HEK293 (cell line): ENCODE measurements around the gene DDX27.
A peak's percentile ranks its signal among the peaks of the same experiment; 100 is the strongest.
"Not testable (repeated sequence)": the region's sequence is repeated elsewhere in the genome, so short reads cannot be mapped to it uniquely, and the experiment has no call there.

Source experiments
- CTCF ChIA-PET: fragments of 350-600 bp; formaldehyde crosslinking; extraction: SDS; loops from one replicate; lab custom pipeline; 2021; ENCODE audit warnings: antibody characterized with exemption; lab: Yijun Ruan, JAX
- POLR2A ChIA-PET: fragments of 300-600 bp; formaldehyde crosslinking; extraction: SDS; loops from one replicate; lab custom pipeline; 2020; ENCODE audit warnings: antibody characterized with exemption, inconsistent platforms; lab: Yijun Ruan, JAX
- H3K27ac ChIP-seq: fragments of 200-500 bp; sonication (Bioruptor generic); 2 replicates; pipeline ENCODE4 v1.5.1; 2014; ENCODE audit warnings: low read depth, low read length, control low read depth, inconsistent platforms; ENCODE audit errors: extremely low read depth
- H3K36me3 ChIP-seq, 2 experiments: fragments of 200-500 bp in 1 of 2; sonication (Bioruptor generic) in 1 of 2; 1 replicate in 1 of 2; 2 replicates in 1 of 2; pipeline ENCODE4 v1.5.1; 2014 to 2017; ENCODE audit warnings: inconsistent platforms in 2 of 2, low read length in 2 of 2; ENCODE audit not compliant: control insufficient read depth in 2 of 2, insufficient read depth in 1 of 2
- H3K4me1 ChIP-seq: fragments of 200-500 bp; sonication (Bioruptor generic); 2 replicates; pipeline ENCODE4 v1.5.1; 2014; ENCODE audit warnings: mild to moderate bottlenecking, low read length, inconsistent platforms; ENCODE audit not compliant: control insufficient read depth, insufficient read depth
- H3K4me3 ChIP-seq: 2 replicates; pipeline ENCODE4 v1.5.1; 2011; ENCODE audit warnings: low read depth, mild to moderate bottlenecking, control low read depth, low read length, moderate library complexity
- H3K9me3 ChIP-seq: fragments of 200-500 bp; sonication (Bioruptor generic); 2 replicates; pipeline ENCODE4 v1.5.1; 2014; ENCODE audit warnings: low read depth, low read length, inconsistent platforms; ENCODE audit not compliant: control insufficient read depth, insufficient read depth
- BCL11A ChIP-seq: fragments of 450-650 bp; formaldehyde crosslinking; IDR thresholded peaks from 2 replicates; pipeline ENCODE4 v1.5.1; 2016; ENCODE audit warnings: low read depth, missing biosample characterization, missing genetic modification characterization
- CTCF ChIP-seq: fragments of 450-650 bp; formaldehyde crosslinking; IDR thresholded peaks from 2 replicates; pipeline ENCODE4 v1.5.1; 2016; ENCODE audit warnings: missing biosample characterization, missing genetic modification characterization
- MZF1 ChIP-seq: fragments of 450-650 bp; formaldehyde crosslinking; IDR thresholded peaks from 2 replicates; pipeline ENCODE4 v1.5.1; 2017; ENCODE audit warnings: missing biosample characterization, missing genetic modification characterization, borderline replicate concordance
- TSHZ1 ChIP-seq: fragments of 450-650 bp; formaldehyde crosslinking; IDR thresholded peaks from 2 replicates; pipeline ENCODE4 v1.5.1; 2016; ENCODE audit warnings: missing biosample characterization, missing genetic modification characterization, borderline replicate concordance
- WT1 ChIP-seq: fragments of 450-650 bp; formaldehyde crosslinking; IDR thresholded peaks from 2 replicates; pipeline ENCODE4 v1.5.1; 2016; ENCODE audit warnings: missing biosample characterization, missing genetic modification characterization
- YY2 ChIP-seq: fragments of 450-650 bp; formaldehyde crosslinking; IDR thresholded peaks from 2 replicates; pipeline ENCODE4 v1.5.1; 2016; ENCODE audit warnings: missing biosample characterization, missing genetic modification characterization
- ZBTB11 ChIP-seq: fragments of 450-650 bp; formaldehyde crosslinking; conservative IDR thresholded peaks from 2 replicates; pipeline ENCODE4 v1.5.1; 2016; ENCODE audit warnings: low read depth, missing biosample characterization, missing genetic modification characterization
- ZBTB21 ChIP-seq: fragments of 450-650 bp; formaldehyde crosslinking; IDR thresholded peaks from 2 replicates; pipeline ENCODE4 v1.5.1; 2017; ENCODE audit warnings: missing biosample characterization, missing genetic modification characterization
- ZFHX2 ChIP-seq: fragments of 450-650 bp; formaldehyde crosslinking; conservative IDR thresholded peaks from 2 replicates; pipeline ENCODE4 v1.5.1; 2016; ENCODE audit warnings: missing biosample characterization, missing genetic modification characterization
- ZNF157 ChIP-seq: fragments of 450-650 bp; formaldehyde crosslinking; IDR thresholded peaks from 2 replicates; pipeline ENCODE4 v1.5.1; 2016; ENCODE audit warnings: missing biosample characterization, missing genetic modification characterization
- ZNF214 ChIP-seq: fragments of 450-650 bp; formaldehyde crosslinking; IDR thresholded peaks from 2 replicates; pipeline ENCODE4 v1.5.1; 2017; ENCODE audit warnings: missing biosample characterization, mild to moderate bottlenecking, missing genetic modification characterization, borderline replicate concordance
- ZNF248 ChIP-seq: fragments of 450-650 bp; formaldehyde crosslinking; IDR thresholded peaks from 2 replicates; pipeline ENCODE4 v1.5.1; 2017; ENCODE audit warnings: missing biosample characterization, missing genetic modification characterization
- ZNF302 ChIP-seq: fragments of 450-650 bp; formaldehyde crosslinking; IDR thresholded peaks from 2 replicates; pipeline ENCODE4 v1.5.1; 2016; ENCODE audit warnings: missing biosample characterization, missing genetic modification characterization, low read depth
- ZNF362 ChIP-seq: fragments of 450-650 bp; formaldehyde crosslinking; IDR thresholded peaks from 2 replicates; pipeline ENCODE4 v1.5.1; 2016; ENCODE audit warnings: missing biosample characterization, missing genetic modification characterization
- ZNF561 ChIP-seq: fragments of 450-650 bp; IDR thresholded peaks from 2 replicates; pipeline ENCODE4 v1.5.1; 2018; ENCODE audit warnings: missing biosample characterization, missing genetic modification characterization, borderline replicate concordance
- ZNF664 ChIP-seq: fragments of 450-650 bp; formaldehyde crosslinking; IDR thresholded peaks from 2 replicates; pipeline ENCODE4 v1.5.1; 2016; ENCODE audit warnings: missing biosample characterization, missing genetic modification characterization
- ZSCAN23 ChIP-seq: fragments of 450-650 bp; formaldehyde crosslinking; IDR thresholded peaks from 2 replicates; pipeline ENCODE4 v1.5.1; 2016; ENCODE audit warnings: missing biosample characterization, missing genetic modification characterization
- ZSCAN5A ChIP-seq: fragments of 450-650 bp; formaldehyde crosslinking; IDR thresholded peaks from 2 replicates; pipeline ENCODE4 v1.5.1; 2016; ENCODE audit warnings: missing biosample characterization, missing genetic modification characterization

The DDX27 gene

DNA sequence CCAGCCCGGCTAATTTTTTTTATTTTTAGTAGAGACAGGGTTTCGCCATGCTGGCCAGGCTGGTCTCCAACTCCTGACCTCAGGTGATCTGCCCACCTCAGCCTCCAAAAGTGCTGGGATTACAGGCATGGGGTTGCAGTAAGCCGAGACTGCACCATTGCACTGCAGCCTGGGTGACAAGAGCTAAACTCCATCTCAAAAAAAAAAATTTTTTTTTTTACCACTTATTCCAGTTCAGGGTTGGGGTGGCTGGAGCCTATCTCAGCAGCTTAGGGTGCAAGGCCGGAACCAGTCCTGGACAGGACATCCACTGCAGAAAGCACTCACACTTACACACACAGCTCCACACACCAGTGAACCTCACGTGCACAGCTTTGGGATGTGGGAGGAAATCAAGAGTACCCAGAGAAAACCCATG, 35.1 kb upstream of the DDX27 start:
- H3K36me3 ChIP-seq, H3K27ac ChIP-seq, H3K9me3 ChIP-seq, H3K4me3 ChIP-seq, H3K4me1 ChIP-seq: not testable (repeated sequence)
- ChIA-PET POLR2A (interaction anchor here (0.7 kb wide), 1 partner anchor 14 kb away, joined by 3 read pairs; no protein-coding TSS in a partner anchor), CTCF (interaction anchor here (2.2 to 2.5 kb wide), 2 partner anchors 33 to 51 kb away, joined by 8 to 11 read pairs; no protein-coding TSS in a partner anchor)
- TF ChIP-seq ZNF362 (tag by site-specific recombination), result 0 out of 2 replicates have a peak, but pooled peaks have one; percentile 22

- TF ChIP-seq ZSCAN5A (no peak), ZNF664 (tag by site-specific recombination) (no peak), ZNF561 (tag by site-specific recombination) (no peak), ZNF248 (tag by site-specific recombination) (no peak), ZFHX2 (tag by site-specific recombination) (no peak), WT1 (tag by site-specific recombination) (no peak), ZNF157 (tag by site-specific recombination) (no peak)
- no peaks in the 10 kb centered on the region; a peak in 1 of 3 replicates for H3K36me3 ChIP-seq
- H3K27ac ChIP-seq, result no peak overlapping the region
- H3K4me1 ChIP-seq, result peaks cover 9% of the 10 kb centered on the region
- H3K4me3 ChIP-seq, result no peak overlapping the region
- ChIA-PET CTCF (interaction anchor here (0.6 to 2.2 kb wide), 2 partner anchors 32 to 51 kb away, joined by 5 to 8 read pairs; no protein-coding TSS in a partner anchor), POLR2A (no interaction called here)
- no peaks in the 10 kb centered on the region for H3K9me3 ChIP-seq
Observed at GRCh38 chr20:49184691-49185070, 34.5 kb upstream of the DDX27 start.

GRCh38 chr20:49185071-49185761, 34.0 kb upstream of the DDX27 start:
- Histone ChIP-seq H3K9me3 (no peaks in the 10 kb centered on the region), H3K4me3 (no peak overlapping the region), H3K4me1 (peaks cover 9% of the 10 kb centered on the region), H3K36me3 (no peaks in the 10 kb centered on the region; a peak in 1 of 3 replicates), H3K27ac (no peak overlapping the region)
- CTCF ChIA-PET, result interaction anchor here (0.6 to 6.6 kb wide), 3 partner anchors 21 to 32 kb away, joined by 3 to 37 read pairs (median 5); no protein-coding TSS in a partner anchor
- POLR2A ChIA-PET, result no interaction called here
- no peak for TF ChIP-seq ZNF302
- no peak for TF ChIP-seq MZF1 (tag by site-specific recombination)
- TF ChIP-seq YY2 (tag by site-specific recombination), result no peak
- TF ChIP-seq CTCF, result no peak
- no peak for TF ChIP-seq ZNF214 (tag by site-specific recombination)
- no peak for TF ChIP-seq ZSCAN23
- no peak for TF ChIP-seq TSHZ1 (tag by site-specific recombination)
- no peak for TF ChIP-seq BCL11A
- TF ChIP-seq ZNF248 (tag by site-specific recombination), result no peak
- TF ChIP-seq ZBTB21, result no peak
- no peak for TF ChIP-seq ZBTB11 (tag by site-specific recombination)
